ENCODE results near the gene CLSTN1. TPM values are rescaled to one million over a fixed set of nuclear protein-coding genes. Genes with fewer than 3 reads are reported as not detected.
A peak's percentile ranks its signal among the peaks of the same experiment; 100 is the strongest.
"Not testable (repeated sequence)": the region's sequence is repeated elsewhere in the genome, so short reads cannot be mapped to it uniquely, and the experiment has no call there.

Gene CLSTN1
- total RNA-seq, 3 donors from 2014 or later = 166 to 275 (median 224) TPM

DNA sequence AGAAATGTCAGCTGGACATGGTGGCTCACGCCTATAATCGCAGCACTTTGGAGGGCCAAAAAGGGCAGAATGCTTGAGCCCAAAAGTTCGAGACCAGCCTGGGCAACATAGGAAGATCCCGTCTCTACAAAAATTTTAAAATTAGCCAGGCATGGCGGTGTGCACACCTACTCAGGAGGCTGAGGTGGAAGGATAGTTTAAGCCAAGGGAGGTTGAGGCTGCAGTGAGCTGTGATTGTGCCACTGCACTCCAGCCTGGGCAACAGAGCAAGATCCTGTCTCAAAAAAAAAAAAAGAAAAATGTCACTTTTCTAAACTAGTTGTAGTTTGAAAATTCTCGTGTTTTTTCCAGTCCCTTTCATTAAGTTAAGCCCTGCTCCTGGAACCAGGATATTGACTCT, 9.1 kb downstream of the CLSTN1 start:
- intact Hi-C loops (cut with DNase I, micrococcal nuclease) = no loop called here
- ATAC-seq = no peak
- TF ChIP-seq, protein P1, sequence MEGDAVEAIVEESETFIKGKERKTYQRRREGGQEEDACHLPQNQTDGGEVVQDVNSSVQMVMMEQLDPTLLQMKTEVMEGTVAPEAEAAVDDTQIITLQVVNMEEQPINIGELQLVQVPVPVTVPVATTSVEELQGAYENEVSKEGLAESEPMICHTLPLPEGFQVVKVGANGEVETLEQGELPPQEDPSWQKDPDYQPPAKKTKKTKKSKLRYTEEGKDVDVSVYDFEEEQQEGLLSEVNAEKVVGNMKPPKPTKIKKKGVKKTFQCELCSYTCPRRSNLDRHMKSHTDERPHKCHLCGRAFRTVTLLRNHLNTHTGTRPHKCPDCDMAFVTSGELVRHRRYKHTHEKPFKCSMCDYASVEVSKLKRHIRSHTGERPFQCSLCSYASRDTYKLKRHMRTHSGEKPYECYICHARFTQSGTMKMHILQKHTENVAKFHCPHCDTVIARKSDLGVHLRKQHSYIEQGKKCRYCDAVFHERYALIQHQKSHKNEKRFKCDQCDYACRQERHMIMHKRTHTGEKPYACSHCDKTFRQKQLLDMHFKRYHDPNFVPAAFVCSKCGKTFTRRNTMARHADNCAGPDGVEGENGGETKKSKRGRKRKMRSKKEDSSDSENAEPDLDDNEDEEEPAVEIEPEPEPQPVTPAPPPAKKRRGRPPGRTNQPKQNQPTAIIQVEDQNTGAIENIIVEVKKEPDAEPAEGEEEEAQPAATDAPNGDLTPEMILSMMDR (IDR thresholded peaks at IDR 0.05) = no peak
- no peak overlapping the region for H3K4me3 ChIP-seq
- H3K4me1 ChIP-seq (ENCODE audit: low read depth) = peaks cover 39% of the 10 kb centered on the region
- H3K36me3 ChIP-seq (ENCODE audit: low read depth) = no peaks in the 10 kb centered on the region
- peak in 1 of 3 donors; percentile 13 for DNase-seq
- no peaks in the 10 kb centered on the region for H3K9me3 ChIP-seq

DNA sequence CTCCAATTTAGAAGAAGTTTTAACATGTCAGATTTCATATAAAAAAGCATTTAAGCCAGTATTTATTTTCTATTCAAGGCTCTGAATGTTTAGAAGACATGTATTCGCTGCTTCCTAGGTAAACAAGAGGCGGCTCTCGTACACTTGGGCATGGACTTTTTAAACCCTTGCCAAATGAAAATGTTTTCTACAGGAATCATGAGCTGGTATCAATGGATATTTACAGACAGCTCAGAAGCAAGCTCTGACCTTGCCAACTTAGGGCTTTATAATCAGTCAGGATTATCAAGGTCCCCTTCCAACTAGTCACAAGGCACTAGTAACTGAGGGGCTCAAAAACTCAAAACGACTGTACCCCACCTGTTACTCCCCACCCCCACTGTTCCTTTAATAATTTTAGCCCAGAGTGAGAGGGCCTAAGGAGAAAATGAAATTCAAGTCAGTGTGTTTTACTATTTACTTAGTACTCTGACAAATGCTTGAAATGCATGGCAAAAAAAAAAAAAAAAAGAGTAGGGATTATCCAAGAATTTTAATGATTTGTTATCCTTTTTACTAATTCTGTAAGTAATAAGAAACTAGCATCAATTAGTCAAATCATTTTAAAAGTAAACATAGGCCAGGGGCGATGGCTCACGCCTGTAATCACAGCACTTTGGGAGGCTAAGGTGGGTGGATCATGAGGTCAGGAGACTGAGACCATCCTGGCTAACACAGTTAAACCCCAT, 12.4 kb downstream of the CLSTN1 start:
- peaks cover 34% of the 10 kb centered on the region for H3K4me1 ChIP-seq (ENCODE audit: low read depth)
- no peak overlapping the region for H3K4me3 ChIP-seq
- intact Hi-C loops (cut with DNase I, micrococcal nuclease) = no loop called here

DNA sequence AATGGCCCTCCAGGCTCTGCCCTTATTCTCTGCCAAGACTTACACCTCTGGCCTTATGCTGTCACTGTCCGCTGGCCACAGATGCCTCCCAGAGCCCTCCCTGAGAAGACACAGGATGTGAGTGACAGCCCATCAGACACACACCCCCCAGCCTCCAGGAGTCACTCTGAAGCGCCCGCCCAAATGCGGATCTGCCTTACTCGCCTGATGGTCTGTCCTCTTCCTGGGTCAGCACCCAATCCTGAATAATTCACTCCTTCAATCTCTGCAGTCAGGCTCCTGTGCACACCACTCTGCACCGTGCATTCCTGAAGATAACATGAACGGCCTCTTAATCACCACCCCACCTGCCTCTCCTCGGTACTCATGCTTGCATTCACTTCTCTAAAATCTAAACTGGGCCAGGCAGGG, 14.7 kb downstream of the CLSTN1 start:
- no peak for ATAC-seq
- no peak for DNase-seq
- Histone ChIP-seq H3K9me3 (no peaks in the 10 kb centered on the region), H3K4me3 (no peak overlapping the region), H3K4me1 (ENCODE audit: low read depth) (peaks cover 32% of the 10 kb centered on the region), H3K36me3 (ENCODE audit: low read depth) (no peaks in the 10 kb centered on the region)
- intact Hi-C loops (cut with DNase I, micrococcal nuclease) = no loop called here
- TF ChIP-seq, protein P1 (IDR thresholded peaks at IDR 0.05) = no peak

More for the DNA sequence above, 12.4 kb downstream of the CLSTN1 start:
- DNase-seq (no peak), ATAC-seq (no peak)
- H3K36me3 ChIP-seq (ENCODE audit: low read depth) = no peaks in the 10 kb centered on the region
- TF ChIP-seq, protein P1 (IDR thresholded peaks at IDR 0.05) = no peak
- H3K9me3 ChIP-seq = no peaks in the 10 kb centered on the region

DNA sequence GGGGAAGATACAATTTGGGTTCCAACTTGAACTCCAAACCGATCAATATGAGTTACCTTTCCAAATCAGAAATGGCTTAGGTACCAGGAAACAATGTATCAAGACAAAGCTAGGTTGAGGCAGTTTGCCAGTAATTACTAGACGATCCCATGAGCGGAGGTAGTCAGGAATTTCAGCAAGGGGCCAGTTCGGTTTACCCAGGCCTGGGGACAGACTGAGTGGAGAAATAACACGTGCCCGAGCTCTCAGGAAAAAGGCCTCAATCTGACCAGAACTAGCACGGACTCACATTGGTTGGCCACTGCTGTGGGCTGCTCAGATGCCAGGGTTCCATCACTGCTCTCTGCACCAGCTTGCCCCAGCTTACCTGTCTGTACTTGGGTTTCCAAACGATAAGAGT, 15.3 kb downstream of the CLSTN1 start:
- no peak for ATAC-seq
- Histone ChIP-seq H3K9me3 (no peaks in the 10 kb centered on the region), H3K4me3 (no peak overlapping the region), H3K4me1 (ENCODE audit: low read depth) (peaks cover 28% of the 10 kb centered on the region), H3K36me3 (ENCODE audit: low read depth) (no peaks in the 10 kb centered on the region)
- TF ChIP-seq, protein P1 (IDR thresholded peaks at IDR 0.05) = no peak
- intact Hi-C loops (cut with DNase I, micrococcal nuclease) = no loop called here
- DNase-seq = no peak

DNA sequence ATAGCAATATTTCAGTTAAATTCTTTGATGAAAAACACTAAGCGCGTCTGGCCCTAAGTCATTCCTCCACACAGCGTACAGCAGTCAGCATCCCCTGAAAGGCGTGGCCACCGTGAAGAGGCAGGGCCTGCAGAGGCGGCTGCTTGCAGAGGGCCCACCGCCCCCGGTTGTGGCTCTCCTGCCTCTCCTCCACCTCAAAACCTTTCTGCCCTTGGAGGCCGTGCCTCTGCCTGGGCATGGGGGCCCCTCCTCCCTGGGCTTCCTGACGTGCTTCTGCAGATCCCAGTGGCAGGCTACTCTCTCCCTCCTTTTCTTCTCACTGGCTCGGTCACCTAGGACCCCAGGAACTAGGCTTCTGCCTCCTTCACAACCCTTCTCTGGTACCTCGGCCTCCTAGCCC, 16.2 kb downstream of the CLSTN1 start:
- DNase-seq (no peak), ATAC-seq (no peak)
- Histone ChIP-seq H3K9me3 (no peaks in the 10 kb centered on the region), H3K36me3 (ENCODE audit: low read depth) (no peaks in the 10 kb centered on the region), H3K4me1 (ENCODE audit: low read depth) (peaks cover 36% of the 10 kb centered on the region), H3K4me3 (no peak overlapping the region)
- intact Hi-C loops (cut with DNase I, micrococcal nuclease) = no loop called here
- TF ChIP-seq, protein P1 (IDR thresholded peaks at IDR 0.05) = no peak

DNA sequence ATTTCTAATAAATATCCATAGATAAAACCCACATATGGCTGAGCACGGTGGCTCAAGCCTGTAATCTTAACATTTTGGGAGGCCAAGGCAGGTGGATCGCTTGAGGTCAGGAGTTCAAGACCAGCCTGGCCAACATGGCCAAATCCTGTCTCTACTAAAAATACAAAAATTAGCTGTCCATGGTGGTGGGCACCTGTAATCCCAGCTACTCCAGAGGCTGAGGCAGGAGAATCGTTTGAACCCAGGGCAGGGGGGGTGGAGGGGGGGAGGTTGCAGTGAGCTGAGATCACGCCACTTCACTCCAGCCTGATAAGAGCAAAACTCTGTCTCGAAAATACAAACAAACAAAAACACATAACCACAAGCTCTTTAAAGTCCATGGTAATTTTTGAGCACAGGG, 17.8 kb downstream of the CLSTN1 start:
- H3K4me3 ChIP-seq; H3K9me3 ChIP-seq; DNase-seq; ATAC-seq; H3K36me3 ChIP-seq (ENCODE audit: low read depth); intact Hi-C loops (cut with DNase I, micrococcal nuclease): not testable (repeated sequence)
- peaks cover 27% of the 10 kb centered on the region for H3K4me1 ChIP-seq (ENCODE audit: low read depth)
